Measurements from ENCODE around the gene FLT1. TPM values are rescaled to one million over a fixed set of nuclear protein-coding genes. Genes with fewer than 3 reads are reported as not detected.

Gene FLT1
- polyA plus RNA-seq, 1 donor (not counting 4 experiments of a cell fraction or from before 2014, with no cell fraction given): 0.01 TPM

DNA sequence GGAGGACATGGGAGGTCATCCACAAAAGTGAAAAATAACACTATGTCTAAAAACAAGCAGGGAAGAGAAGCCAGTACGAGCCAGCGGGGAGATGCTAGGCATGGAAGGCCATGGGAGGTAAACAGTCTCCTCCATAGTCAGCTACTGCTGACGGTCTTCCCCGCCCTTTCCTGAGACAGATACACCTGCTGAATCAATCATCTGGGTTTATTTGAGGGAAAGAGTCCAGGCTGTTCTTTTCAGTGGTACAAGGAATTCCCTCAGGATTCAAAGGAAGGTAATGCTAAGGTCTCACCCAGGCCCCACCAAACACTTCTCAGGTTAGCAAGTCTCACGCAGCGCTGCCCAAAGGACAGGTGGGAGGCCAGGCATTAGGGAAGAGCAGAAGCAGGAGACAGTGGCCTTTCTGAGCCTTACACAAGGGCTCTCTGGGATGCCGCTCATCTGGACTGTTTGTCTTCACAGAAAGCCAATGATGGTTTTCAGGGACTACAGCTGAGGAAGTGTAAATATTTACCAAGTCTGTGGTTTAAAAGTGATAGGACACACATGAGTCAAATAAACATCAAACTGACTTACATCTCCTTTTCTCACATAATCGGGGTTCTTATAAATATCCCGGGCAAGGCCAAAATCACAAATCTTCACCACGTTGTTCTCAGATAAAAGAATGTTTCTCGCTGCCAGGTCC lies 173.9 kb downstream of the FLT1 start:
- Histone ChIP-seq H3K36me3 (ENCODE audit: control insufficient read depth in 2 of 2, extremely low read depth in 1 of 2, insufficient read depth in 2 of 2, low read length in 2 of 2) (no peaks in the 10 kb centered on the region), H3K79me2 (ENCODE audit: control insufficient read depth, insufficient read depth, low read length) (no peaks in the 10 kb centered on the region), H3K9me3 (ENCODE audit: control insufficient read depth, low read depth, low read length) (no peaks in the 10 kb centered on the region), H2AFZ (ENCODE audit: control insufficient read depth, low read length) (no peak overlapping the region), H3K27ac (ENCODE audit: control insufficient read depth, insufficient read depth, low read length) (no peak overlapping the region), H3K9ac (ENCODE audit: control insufficient read depth, extremely low read depth, insufficient read depth, low read length) (no peak overlapping the region), H3K4me3 (ENCODE audit: control insufficient read depth in 2 of 3, extremely low read depth in 1 of 3, insufficient read depth in 2 of 3, low read depth in 1 of 3, low read length in 3 of 3) (no peak overlapping the region), H3K4me2 (ENCODE audit: control insufficient read depth, extremely low read depth, insufficient read depth, low read depth, low read length) (no peak overlapping the region), H3K9me1 (ENCODE audit: control insufficient read depth, extremely low read depth, insufficient read depth, low read length) (no peaks in the 10 kb centered on the region), H3K27me3 (ENCODE audit: control insufficient read depth, extremely low read depth, insufficient read depth, low read length) (no peaks in the 10 kb centered on the region), H3K4me1 (ENCODE audit: control insufficient read depth, extremely low read depth, insufficient read depth, low read length) (no peaks in the 10 kb centered on the region), H4K20me1 (ENCODE audit: control insufficient read depth, extremely low read depth, insufficient read depth, low read length) (no peaks in the 10 kb centered on the region)
- FAIRE-seq: no peak
- no peak for DNase-seq (ENCODE audit: low read depth, low spot score)
- TF ChIP-seq, protein P1, sequence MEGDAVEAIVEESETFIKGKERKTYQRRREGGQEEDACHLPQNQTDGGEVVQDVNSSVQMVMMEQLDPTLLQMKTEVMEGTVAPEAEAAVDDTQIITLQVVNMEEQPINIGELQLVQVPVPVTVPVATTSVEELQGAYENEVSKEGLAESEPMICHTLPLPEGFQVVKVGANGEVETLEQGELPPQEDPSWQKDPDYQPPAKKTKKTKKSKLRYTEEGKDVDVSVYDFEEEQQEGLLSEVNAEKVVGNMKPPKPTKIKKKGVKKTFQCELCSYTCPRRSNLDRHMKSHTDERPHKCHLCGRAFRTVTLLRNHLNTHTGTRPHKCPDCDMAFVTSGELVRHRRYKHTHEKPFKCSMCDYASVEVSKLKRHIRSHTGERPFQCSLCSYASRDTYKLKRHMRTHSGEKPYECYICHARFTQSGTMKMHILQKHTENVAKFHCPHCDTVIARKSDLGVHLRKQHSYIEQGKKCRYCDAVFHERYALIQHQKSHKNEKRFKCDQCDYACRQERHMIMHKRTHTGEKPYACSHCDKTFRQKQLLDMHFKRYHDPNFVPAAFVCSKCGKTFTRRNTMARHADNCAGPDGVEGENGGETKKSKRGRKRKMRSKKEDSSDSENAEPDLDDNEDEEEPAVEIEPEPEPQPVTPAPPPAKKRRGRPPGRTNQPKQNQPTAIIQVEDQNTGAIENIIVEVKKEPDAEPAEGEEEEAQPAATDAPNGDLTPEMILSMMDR (optimal IDR thresholded peaks at IDR 0.05 in 1 of 3, IDR thresholded peaks at IDR 0.05 in 1 of 3, conservative IDR thresholded peaks at IDR 0.05 in 1 of 3; ENCODE audit: extremely low read depth in 1 of 3, insufficient read depth in 2 of 3, low read length in 3 of 3): no peak
- no peak for TF ChIP-seq EZH2 (IDR thresholded peaks at IDR 0.05; ENCODE audit: low read length)
- dilution Hi-C loops (cut with MboI; ENCODE audit: extremely low pct_ligation_motif_present, low sequenced_read_pairs): no loop called here

DNA sequence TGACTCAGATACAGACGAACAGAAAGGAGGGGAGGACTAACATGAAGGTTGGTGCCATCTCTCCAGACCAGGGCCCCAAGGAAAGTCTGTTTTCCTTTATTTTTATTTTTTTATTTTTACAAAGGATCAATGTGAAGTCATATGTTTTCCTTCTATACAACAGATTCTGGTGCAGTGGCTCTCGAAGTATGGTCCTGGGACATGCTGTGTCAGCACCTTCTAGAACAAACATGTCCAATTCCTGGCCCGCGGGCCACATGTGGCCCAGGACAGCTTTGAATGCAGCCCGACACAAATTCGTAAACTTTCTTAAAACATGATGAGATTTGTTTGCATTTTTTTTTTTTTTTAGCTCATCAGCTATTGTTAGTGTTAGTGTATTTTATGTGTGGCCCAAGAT lies 174.7 kb downstream of the FLT1 start:
- no peak for FAIRE-seq
- Histone ChIP-seq H3K4me3 (ENCODE audit: control insufficient read depth in 2 of 3, extremely low read depth in 1 of 3, insufficient read depth in 2 of 3, low read depth in 1 of 3, low read length in 3 of 3) (no peak overlapping the region), H2AFZ (ENCODE audit: control insufficient read depth, low read length) (no peak overlapping the region), H3K27ac (ENCODE audit: control insufficient read depth, insufficient read depth, low read length) (no peak overlapping the region), H3K9me1 (ENCODE audit: control insufficient read depth, extremely low read depth, insufficient read depth, low read length) (no peaks in the 10 kb centered on the region), H4K20me1 (ENCODE audit: control insufficient read depth, extremely low read depth, insufficient read depth, low read length) (no peaks in the 10 kb centered on the region), H3K9ac (ENCODE audit: control insufficient read depth, extremely low read depth, insufficient read depth, low read length) (no peak overlapping the region), H3K9me3 (ENCODE audit: control insufficient read depth, low read depth, low read length) (no peaks in the 10 kb centered on the region), H3K4me2 (ENCODE audit: control insufficient read depth, extremely low read depth, insufficient read depth, low read depth, low read length) (no peak overlapping the region), H3K79me2 (ENCODE audit: control insufficient read depth, insufficient read depth, low read length) (no peaks in the 10 kb centered on the region), H3K27me3 (ENCODE audit: control insufficient read depth, extremely low read depth, insufficient read depth, low read length) (no peaks in the 10 kb centered on the region), H3K36me3 (ENCODE audit: control insufficient read depth in 2 of 2, extremely low read depth in 1 of 2, insufficient read depth in 2 of 2, low read length in 2 of 2) (no peaks in the 10 kb centered on the region), H3K4me1 (ENCODE audit: control insufficient read depth, extremely low read depth, insufficient read depth, low read length) (no peaks in the 10 kb centered on the region)
- DNase-seq (ENCODE audit: low read depth, low spot score): no peak
- TF ChIP-seq EZH2 (IDR thresholded peaks at IDR 0.05; ENCODE audit: low read length): no peak
- TF ChIP-seq, protein P1 (optimal IDR thresholded peaks at IDR 0.05 in 1 of 3, IDR thresholded peaks at IDR 0.05 in 1 of 3, conservative IDR thresholded peaks at IDR 0.05 in 1 of 3; ENCODE audit: extremely low read depth in 1 of 3, insufficient read depth in 2 of 3, low read length in 3 of 3): no peak
- dilution Hi-C loops (cut with MboI; ENCODE audit: extremely low pct_ligation_motif_present, low sequenced_read_pairs): no loop called here
